A549 (cell line): ENCODE measurements around the gene ARHGEF6. TPM values are rescaled to one million over a fixed set of nuclear protein-coding genes. Genes with fewer than 3 reads are reported as not detected.

Experiments used
- ATAC-seq, 2 experiments: fragments of 200-7000 bp in 1 of 2; fragments of >200 bp in 1 of 2; cut with Nextera tagmentation in 1 of 2; cut with Tn5 transposase in 1 of 2; 3 replicates each; pipeline versions ENCODE4 v1.8.0 to v1.9.1; 2018 to 2020; ENCODE audit warnings: mild to moderate bottlenecking in 1 of 2, moderate library complexity in 1 of 2
- CTCF ChIA-PET: fragments of 300-600 bp; sonication (Branson Sonifier 250); formaldehyde crosslinking; extraction: SDS; loops from one replicate; lab custom pipeline; 2021; ENCODE audit warnings: antibody characterized with exemption, inconsistent platforms; lab: Yijun Ruan, JAX
- POLR2A ChIA-PET: fragments of 350-600 bp; formaldehyde crosslinking; extraction: SDS; loops from one replicate; lab custom pipeline; 2021; ENCODE audit warnings: antibody characterized with exemption, inconsistent platforms; lab: Yijun Ruan, JAX
- DNase-seq, 2 experiments: peaks; one replicate each; pipeline versions ENCODE4 v3.0.0 to v3.0.0-alpha.2; 2011 to 2016; ENCODE audit warnings: low read depth in 1 of 2, low spot score in 1 of 2
- FAIRE-seq: peaks from 2 replicates; lab custom pipeline; 2011; peaks lifted over from hg19 to GRCh38; lab: Jason Lieb, UNC
- H3K27ac ChIP-seq, 2 experiments: fragments of >200 bp; sonication (Bioruptor Twin); formaldehyde crosslinking; 3 replicates each; pipeline ENCODE4 v1.5.1; 2016 to 2017
- H3K4me1 ChIP-seq: fragments of >200 bp; sonication (Bioruptor Twin); formaldehyde crosslinking; 3 replicates; pipeline ENCODE4 v1.6.1; 2016
- H3K4me2 ChIP-seq: fragments of >200 bp; sonication (Bioruptor Twin); formaldehyde crosslinking; 3 replicates; pipeline ENCODE4 v1.6.1; 2016
- H3K4me3 ChIP-seq: fragments of >200 bp; sonication (Bioruptor Twin); formaldehyde crosslinking; 3 replicates; pipeline ENCODE4 v1.5.1; 2016
- H3K9me3 ChIP-seq: fragments of >200 bp; sonication (Bioruptor Twin); formaldehyde crosslinking; 3 replicates; pipeline ENCODE4 v1.6.1; 2016
- ATOH8 ChIP-seq: fragments of 250-450 bp; sonication (Bioruptor Pico); IDR thresholded peaks from 2 replicates; pipeline ENCODE4 v1.5.0; 2020; ENCODE audit warnings: low read depth, mild to moderate bottlenecking, moderate library complexity
- CBX8 ChIP-seq: fragments of 200-600 bp; sonication (generic); IDR thresholded peaks from 2 replicates; pipeline ENCODE4 v1.6.1; 2016
- CHD4 ChIP-seq: fragments of 200-600 bp; sonication (generic); IDR thresholded peaks from 2 replicates; pipeline ENCODE4 v1.6.1; 2016; ENCODE audit warnings: antibody characterized with exemption, mild to moderate bottlenecking, borderline replicate concordance
- E2F6 ChIP-seq: IDR thresholded peaks from 2 replicates; pipeline ENCODE4 v1.6.1; 2012; ENCODE audit warnings: low read depth, borderline replicate concordance
- EHF ChIP-seq: fragments of 250-450 bp; sonication (Bioruptor Pico); IDR thresholded peaks from 2 replicates; pipeline ENCODE4 v1.5.0; 2020; ENCODE audit warnings: mild to moderate bottlenecking
- EP300 ChIP-seq, 2 experiments: fragments of >200 bp; sonication (Bioruptor Twin); formaldehyde crosslinking; IDR thresholded peaks; 2 replicates in 1 of 2; 3 replicates in 1 of 2; pipeline ENCODE4 v1.6.1; 2016 to 2017
- FOSB ChIP-seq: fragments of 250-450 bp; sonication (Bioruptor Pico); IDR thresholded peaks from 2 replicates; pipeline ENCODE4 v1.5.0; 2020; ENCODE audit warnings: mild to moderate bottlenecking, moderate library complexity
- FOXS1 ChIP-seq: fragments of 250-450 bp; sonication (Bioruptor Pico); IDR thresholded peaks from 2 replicates; pipeline ENCODE4 v1.5.0; 2020; ENCODE audit warnings: mild to moderate bottlenecking, moderate library complexity
- HEYL ChIP-seq: fragments of 250-450 bp; sonication (Bioruptor Pico); IDR thresholded peaks from 2 replicates; pipeline ENCODE4 v1.8.0; 2021; ENCODE audit warnings: mild to moderate bottlenecking, moderate library complexity
- HMGXB4 ChIP-seq: fragments of 250-450 bp; sonication (Bioruptor Pico); IDR thresholded peaks from 2 replicates; pipeline ENCODE4 v1.5.0; 2021; ENCODE audit warnings: mild to moderate bottlenecking, moderate library complexity, borderline replicate concordance
- JUN ChIP-seq, 2 experiments: fragments of >200 bp; sonication (Bioruptor Twin); formaldehyde crosslinking; IDR thresholded peaks; 2 replicates in 1 of 2; 3 replicates in 1 of 2; pipeline ENCODE4 v1.6.1; 2016 to 2017
- MAX ChIP-seq: IDR thresholded peaks from 2 replicates; pipeline ENCODE4 v1.6.1; 2012
- MAZ ChIP-seq: fragments of 150-350 bp; IDR thresholded peaks from 2 replicates; pipeline ENCODE4 v1.6.1; 2014; ENCODE audit warnings: antibody characterized with exemption, low read depth, low read length, borderline replicate concordance
- PBX3 ChIP-seq: IDR thresholded peaks from 2 replicates; pipeline ENCODE4 v1.6.1; 2012
- POLR2A ChIP-seq: IDR thresholded peaks from 2 replicates; pipeline ENCODE4 v1.6.1; 2012; ENCODE audit warnings: mild to moderate bottlenecking, low read length
- POLR2AphosphoS2 ChIP-seq: conservative IDR thresholded peaks from 2 replicates; pipeline ENCODE4 v1.6.1; 2012; ENCODE audit warnings: low read length, improper control_type of control experiment, inconsistent platforms
- RCOR1 ChIP-seq: fragments of 150-350 bp; IDR thresholded peaks from 2 replicates; pipeline ENCODE4 v1.6.1; 2014; ENCODE audit warnings: antibody characterized with exemption, low read length, low read depth
- REST ChIP-seq: fragments of 200-600 bp; sonication (generic); IDR thresholded peaks from 2 replicates; pipeline ENCODE4 v1.6.1; 2016; ENCODE audit warnings: antibody characterized with exemption, mild to moderate bottlenecking, moderate library complexity
- SREBF2 ChIP-seq: fragments of 450-650 bp; IDR thresholded peaks from 2 replicates; pipeline ENCODE4 v1.6.1; 2014; ENCODE audit warnings: mild to moderate bottlenecking, moderate library complexity
- ZC3H11A ChIP-seq: fragments of 450-650 bp; IDR thresholded peaks from 2 replicates; pipeline ENCODE4 v1.6.1; 2014; ENCODE audit warnings: antibody characterized with exemption, mild to moderate bottlenecking
- ZNF302 ChIP-seq: fragments of 250-450 bp; sonication (Bioruptor Pico); IDR thresholded peaks from 2 replicates; pipeline ENCODE4 v1.9.0; 2021; ENCODE audit warnings: inconsistent platforms, mild to moderate bottlenecking, moderate library complexity
- ZSCAN20 ChIP-seq: fragments of 250-450 bp; sonication (Bioruptor Pico); IDR thresholded peaks from 2 replicates; pipeline ENCODE4 v1.8.0; 2022; ENCODE audit warnings: mild to moderate bottlenecking, moderate library complexity
- WGBS: methylation state at CpG from one replicate; pipeline ENCODE4 v1.1.6; 2017; ENCODE audit errors: missing lambda C conversion rate; 5-methylcytosine and 5-hydroxymethylcytosine counted together
- polyA plus RNA-seq, 4 experiments: library from polyadenylated mRNA; depleted of rRNA in 3 of 4; stranded (reverse); fragments of >200 nt; fragmentation: RNase III in 1 of 4; extraction: RNeasy Plus Mini Kit Qiagen cat#74134 plus additional on column Dnase treatment in 1 of 4; gene quantifications; 2 replicates in 3 of 4; 3 replicates in 1 of 4; pipeline ENCODE4 v1.2.3, GENCODE V29; 2011 to 2017

The ARHGEF6 gene
- polyA plus RNA-seq, 2 of the 4 experiments (the other 2 are of a cell fraction), result 0.10 to 0.30 TPM

GRCh38 chrX:136679531-136679930 is 101.2 kb downstream of the ARHGEF6 start:
- WGBS, result 29% methylated on average over 6 of the region's 6 CpGs
- ChIA-PET POLR2A (no interaction called here), CTCF (no interaction called here)
- ATAC-seq, result no peak
- FAIRE-seq, result no peak
- Histone ChIP-seq H3K4me2 (no peak overlapping the region), H3K9me3 (no peaks in the 10 kb centered on the region), H3K4me1 (no peaks in the 10 kb centered on the region), H3K27ac (no peak overlapping the region), H3K4me3 (no peak overlapping the region)
- TF ChIP-seq ATOH8 (CRISPR knock-in tag) (no peak), SREBF2 (no peak), HMGXB4 (no peak), JUN (IDR thresholded peaks at IDR 0.05) (no peak), ZNF302 (CRISPR knock-in tag) (no peak), E2F6 (no peak), PBX3 (no peak), FOXS1 (no peak), HEYL (CRISPR knock-in tag) (no peak), EP300 (IDR thresholded peaks at IDR 0.05) (no peak), FOSB (no peak), EHF (CRISPR knock-in tag) (no peak), CBX8 (no peak), MAZ (no peak)
- DNase-seq, result no peak

- 14% methylated on average over 5 of the region's 5 CpGs for WGBS
- no peak for FAIRE-seq
These were observed 106.3 kb downstream of the ARHGEF6 start for GRCh38 chrX:136674270-136674985.

More at GRCh38 chrX:136674270-136674985, 106.3 kb downstream of the ARHGEF6 start:
- TF ChIP-seq ZC3H11A (no peak), MAX (no peak), CHD4 (no peak), POLR2A (no peak), ZSCAN20 (CRISPR knock-in tag) (no peak), RCOR1 (no peak), HMGXB4 (no peak), REST (no peak), POLR2AphosphoS2 (no peak)
- Histone ChIP-seq H3K4me3 (no peak overlapping the region), H3K4me1 (no peaks in the 10 kb centered on the region), H3K27ac (no peak overlapping the region), H3K9me3 (no peaks in the 10 kb centered on the region), H3K4me2 (no peak overlapping the region)
- CTCF ChIA-PET, result no interaction called here
- POLR2A ChIA-PET, result no interaction called here
- no peak for DNase-seq
- ATAC-seq, result no peak
